ENCODE results near the gene CUL1.
"Not testable (repeated sequence)": the region's sequence is repeated elsewhere in the genome, so short reads cannot be mapped to it uniquely, and the experiment has no call there.

Gene CUL1

DNA sequence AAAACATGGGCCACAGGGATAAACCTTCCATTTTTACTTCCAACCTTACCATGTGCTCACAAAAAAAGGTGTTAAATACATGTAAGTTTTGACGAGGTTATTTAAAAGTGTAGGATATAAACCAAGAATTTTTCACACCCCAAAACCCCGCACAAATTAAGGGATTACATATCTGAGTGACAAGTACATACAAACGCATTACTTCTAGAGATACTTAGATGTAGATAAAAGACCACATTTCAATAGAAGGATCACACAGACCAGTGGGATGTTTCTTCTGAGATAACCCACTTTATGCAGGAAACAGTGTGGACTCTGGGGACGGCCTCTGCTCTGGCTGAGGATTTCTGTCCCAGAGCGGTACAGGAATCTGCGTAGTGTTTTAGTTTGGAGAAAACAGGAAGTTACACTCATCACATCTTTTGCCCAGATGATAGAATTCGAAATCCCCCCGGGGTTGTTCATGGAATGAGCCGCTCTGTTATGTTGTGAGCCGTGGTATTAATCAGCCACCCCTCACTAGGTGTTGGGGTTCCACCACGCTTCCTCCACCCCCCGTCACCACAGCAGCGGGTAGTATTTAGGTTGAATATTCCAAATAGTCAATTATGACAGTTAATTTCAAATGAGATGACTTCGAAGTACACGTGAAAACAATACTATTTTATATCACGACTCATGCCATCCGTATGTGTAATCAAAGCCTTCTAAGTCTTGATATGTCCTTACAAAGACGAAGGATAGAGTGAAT, 1.3 kb upstream of the CUL1 start:
- peak; percentile 65 for DNase-seq (ENCODE audit: low spot score)

DNA sequence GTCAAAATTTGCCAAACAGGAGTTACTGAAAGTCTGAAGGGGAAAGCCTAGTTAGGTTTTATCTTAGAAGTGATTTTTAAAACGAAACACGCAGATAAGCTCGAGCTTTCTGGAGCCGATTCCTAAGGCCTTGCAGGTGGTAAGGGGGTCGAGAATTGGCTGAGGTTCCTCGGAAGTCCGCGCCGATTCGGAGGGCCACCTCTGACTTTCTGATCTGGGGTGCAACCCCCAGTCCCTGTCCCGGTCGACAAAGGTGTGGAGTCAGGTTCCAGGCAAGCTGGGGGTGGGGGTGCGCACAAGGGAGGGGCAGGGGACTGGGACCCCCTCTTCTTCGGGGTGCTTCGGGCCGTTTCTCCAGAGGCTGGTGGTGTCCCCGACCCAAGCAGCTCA, 701 bp upstream of the CUL1 start:
- DNase-seq (ENCODE audit: low spot score), result no peak

DNA sequence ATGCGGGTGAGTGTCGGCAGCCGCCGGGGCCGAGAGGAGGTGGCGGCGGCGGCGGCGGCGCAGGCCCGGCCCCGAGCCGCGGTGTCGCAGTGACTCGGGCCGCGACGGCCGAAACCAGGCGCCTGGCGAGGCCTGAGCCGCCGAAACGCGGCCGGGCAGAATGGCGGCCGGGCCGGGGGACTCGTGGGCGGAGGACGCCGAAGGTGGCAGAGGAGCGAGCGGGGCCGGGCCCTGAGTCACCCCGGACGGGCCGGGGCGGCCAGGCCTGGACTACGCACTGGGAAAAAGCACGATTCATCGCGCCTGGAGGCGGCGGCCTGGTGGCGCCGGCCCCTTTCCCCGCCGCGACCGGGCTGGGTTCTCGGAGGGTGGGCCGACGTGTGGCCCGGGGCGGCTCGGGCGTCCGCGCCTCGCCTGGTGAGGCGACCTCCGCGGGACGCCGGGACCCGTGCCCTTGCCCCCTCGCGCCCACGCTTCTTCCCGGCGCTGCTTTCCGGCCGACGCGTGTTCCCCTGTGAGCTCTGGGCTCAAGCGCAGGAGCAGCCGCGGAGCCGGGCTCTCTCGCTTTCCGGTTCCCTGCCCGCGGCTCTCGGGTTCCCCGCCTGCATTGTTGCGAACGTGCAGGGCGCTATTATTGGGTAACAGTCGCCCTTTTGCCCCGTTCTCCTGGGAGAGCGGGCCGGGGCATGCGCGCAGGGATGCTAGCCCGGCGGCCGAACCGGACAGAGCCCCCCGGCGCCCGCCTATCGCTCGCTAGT, 500 bp downstream of the CUL1 start:
- DNase-seq (ENCODE audit: low spot score), result peak; percentile 71

DNA sequence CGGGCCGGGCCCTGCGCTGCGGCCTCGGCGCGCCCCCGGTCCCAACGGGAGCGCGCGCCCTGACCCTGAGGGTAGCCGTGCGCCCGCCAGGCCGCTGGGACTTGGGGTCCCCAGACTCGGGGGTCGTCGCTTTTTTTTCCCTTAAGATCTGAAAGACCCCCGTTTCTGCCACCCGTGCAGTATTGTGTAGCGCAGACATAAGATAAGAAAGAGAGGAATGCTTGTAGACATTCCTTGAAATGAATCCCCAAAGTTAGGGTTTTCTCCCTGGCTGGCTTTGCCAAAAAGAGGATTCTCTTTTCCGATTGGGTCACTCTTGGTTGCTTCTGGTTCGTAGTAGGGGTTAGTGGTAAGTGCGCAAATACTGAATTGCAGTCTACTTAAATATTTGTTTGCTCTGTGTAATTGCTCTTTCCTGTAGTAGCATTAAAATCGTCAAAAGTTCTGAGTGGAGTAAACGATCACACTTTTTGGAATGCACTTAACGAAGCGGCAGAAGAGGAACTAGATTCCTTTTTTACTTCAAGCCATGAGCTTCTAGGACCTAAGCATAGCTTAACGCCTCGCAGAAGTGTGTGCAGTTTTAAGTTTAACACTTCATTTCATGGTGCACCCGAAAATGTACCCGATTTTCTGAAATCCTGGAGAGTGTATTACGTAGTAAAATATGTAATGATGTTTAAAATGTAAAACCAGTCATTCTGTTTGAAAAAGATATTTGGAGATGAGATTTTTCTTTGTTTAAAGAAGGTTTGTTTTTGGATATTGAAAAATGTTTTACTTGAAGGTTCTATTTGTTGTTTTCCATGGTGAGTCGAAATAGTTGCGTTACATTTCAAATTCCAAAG, 1.3 kb downstream of the CUL1 start:
- peak; percentile 39 for DNase-seq (ENCODE audit: low spot score)

DNA sequence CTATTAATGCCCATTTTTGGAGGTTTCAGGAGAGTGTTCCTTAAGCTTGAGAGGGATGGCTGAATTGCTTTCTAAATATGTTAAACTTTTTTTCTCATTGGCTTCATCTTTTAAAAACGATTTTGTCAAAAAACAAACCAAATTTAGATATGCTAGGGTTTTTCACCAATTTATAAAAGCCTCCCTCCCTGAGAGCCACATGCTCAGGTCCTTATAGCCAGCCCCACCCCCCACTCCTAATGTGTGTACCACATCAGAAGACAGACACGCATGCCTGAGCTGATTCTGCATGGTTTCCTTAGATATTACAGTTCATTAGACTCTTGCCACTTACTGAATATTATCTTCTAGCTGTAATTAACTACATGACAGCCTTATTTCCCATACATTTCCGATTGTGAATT, 2.0 kb downstream of the CUL1 start:
- DNase-seq (ENCODE audit: low spot score), result peak; percentile 18

DNA sequence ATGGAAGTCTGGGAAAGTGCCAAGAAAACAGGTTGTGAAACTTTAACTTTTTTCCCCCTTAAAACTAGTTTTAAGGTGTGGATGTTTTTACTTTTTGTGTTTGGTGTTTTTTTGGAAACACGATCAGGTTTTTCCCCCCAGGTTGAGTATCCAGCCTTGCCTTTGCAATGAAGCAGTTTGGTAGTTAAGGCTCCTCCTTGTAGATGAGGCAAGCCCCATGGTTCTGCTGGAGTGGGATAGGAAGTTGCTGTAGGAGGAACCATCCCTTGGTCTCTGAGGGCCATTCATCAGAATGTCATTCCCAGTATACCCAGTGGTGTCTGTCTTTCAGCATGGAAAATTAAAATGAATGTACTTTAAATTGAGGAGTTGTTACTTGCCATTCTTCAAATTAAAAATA, 2.7 kb downstream of the CUL1 start:
- DNase-seq (ENCODE audit: low spot score), result peak; percentile 27

DNA sequence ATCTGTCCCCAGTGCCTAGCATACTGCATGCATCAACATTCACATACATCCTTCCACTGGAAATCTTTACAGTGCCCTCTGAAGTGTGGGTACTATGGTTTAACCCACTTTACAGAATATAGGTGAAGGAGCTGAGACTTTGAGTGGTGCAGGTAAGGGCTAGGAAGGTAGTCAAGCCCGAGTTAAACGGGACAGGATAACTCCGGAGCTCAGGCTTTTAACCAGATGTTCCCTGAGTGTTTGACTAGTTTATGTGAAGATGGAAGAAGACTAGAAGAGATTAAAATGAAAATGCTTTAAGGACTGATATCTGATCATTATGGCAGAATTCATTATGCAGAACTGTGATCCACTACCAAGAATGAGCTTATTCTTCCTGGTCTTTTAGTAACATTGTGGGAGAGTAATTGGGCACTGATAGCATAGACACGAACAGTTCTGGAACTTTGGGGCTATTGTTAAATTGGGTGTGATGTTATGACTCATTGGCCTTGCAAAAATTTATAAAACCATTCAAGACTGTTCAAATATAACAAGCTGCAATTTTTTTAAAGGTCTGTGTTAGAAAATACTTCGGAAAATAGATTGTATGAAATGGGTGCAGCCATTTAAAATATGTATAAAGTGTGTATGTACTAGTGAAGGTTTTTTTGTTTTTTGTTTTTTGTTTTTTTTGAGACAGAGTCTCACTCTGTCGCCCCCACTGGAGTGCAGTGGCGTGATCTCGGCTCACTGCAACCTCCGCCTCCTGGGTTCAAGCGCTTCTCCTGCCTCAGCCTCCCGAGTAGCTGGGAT, 4.4 kb downstream of the CUL1 start:
- no peak for DNase-seq (ENCODE audit: low spot score)

DNA sequence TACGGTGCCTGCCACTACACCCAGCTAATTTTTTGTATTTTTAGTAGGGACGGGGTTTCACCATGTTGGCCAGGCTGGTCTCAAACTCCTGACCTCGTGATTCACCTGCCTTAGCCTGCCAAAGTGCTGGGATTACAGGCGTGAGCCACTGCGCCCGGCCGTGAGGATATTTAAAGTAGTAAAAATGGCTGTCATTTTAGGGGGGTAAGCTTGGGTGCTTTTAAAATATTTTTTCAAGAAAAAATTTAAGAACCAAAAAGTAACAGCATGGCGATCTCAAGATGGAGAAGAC, 4.9 kb downstream of the CUL1 start:
- not testable (repeated sequence) for DNase-seq (ENCODE audit: low spot score)

DNA sequence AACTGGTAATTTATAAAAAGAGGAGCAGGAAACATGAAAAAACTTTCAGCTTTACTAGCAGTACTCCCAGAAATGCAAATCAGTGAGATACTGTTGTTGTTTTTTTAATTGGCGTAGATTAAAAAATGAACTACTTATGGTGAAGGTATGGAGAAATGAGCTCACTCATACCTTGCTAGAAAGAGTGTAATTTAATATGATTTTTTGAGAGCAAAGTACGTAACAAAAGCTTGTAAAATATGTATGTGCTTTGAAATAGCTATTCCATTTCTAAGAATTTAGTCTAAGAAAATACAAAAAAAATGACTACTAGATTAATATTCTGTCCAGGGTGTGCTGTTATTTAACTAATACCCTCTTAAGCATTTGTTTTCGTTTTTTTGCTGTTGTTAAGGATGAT, 5.5 kb downstream of the CUL1 start:
- no peak for DNase-seq (ENCODE audit: low spot score)

DNA sequence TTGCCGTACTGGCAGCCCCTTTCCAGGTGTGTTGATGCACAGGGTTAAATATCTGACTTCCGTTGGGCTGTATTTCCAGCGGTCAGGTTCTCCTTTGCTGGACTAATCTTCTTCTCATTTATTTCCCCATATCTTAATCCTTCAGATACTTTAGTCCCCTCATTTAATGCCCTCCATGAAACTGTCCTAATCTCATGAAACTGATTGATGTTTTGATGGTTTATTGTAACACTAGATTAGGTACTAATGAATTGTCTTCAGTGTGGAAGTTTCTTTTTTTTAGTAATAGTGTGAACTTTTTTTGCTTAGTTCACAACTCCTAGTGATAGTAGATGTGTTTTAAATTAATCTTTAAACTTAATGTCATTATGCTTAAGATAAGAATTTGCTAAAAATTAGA, 6.3 kb downstream of the CUL1 start:
- DNase-seq (ENCODE audit: low spot score), result no peak

DNA sequence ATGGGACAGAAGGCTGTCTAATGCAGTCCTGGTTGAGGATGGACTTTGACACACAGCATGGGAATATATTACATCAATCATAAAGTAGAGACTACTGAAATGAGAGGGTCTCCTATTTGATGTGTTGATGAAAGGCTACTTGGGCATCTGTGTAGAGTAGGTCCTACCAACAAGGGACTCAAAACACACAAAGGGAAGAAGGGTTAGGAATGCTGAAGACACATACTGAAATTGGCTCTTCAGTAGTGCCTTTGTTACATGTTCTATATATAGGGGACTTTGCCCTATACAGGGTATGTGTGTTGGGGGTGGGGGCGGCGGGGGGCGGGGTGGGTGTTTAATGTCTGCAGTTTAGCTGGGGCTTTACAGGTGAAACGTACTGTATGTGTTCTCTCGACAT, 7.7 kb downstream of the CUL1 start:
- DNase-seq (ENCODE audit: low spot score), result no peak

DNA sequence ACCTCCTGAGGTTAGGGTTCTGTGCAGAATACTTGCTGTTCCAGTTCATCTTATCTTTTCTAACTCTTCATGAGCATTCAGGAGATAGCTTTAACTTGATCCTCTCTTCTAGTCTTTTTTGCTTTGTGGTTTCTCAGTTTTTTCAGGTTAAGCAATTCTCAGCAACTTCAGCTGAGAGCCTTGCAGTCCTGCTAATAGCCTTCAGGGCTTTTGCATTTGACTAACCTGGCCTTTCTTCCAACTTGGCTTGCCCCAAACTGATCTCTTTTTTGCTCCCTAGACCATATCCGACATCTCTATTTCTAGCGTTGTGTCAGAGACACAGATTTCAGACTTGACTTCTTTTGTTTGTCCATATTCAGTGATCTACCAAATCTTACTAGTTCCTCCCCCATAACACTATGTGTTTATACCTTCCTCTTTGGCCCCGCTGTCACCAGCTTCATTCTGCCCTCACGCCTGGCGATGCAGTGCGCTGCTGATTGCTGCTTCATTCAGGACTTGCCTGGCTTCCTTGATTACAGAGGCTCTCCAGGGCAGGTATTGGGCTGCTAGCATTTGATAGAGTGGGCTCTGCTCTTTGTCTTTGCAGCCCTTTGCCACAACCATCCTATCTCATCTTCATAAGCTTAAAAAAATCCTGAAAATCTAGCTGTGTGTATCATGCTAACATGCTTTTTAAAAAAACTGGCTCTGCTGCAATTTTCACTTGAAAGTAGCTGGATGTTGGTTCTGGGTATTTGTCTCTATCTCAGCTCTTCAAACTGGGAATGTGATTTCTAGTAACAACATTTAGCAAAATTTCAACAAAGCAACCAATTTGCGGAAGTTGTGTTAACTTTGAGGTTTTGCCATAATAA, 9.6 kb downstream of the CUL1 start:
- no peak for DNase-seq (ENCODE audit: low spot score)

DNA sequence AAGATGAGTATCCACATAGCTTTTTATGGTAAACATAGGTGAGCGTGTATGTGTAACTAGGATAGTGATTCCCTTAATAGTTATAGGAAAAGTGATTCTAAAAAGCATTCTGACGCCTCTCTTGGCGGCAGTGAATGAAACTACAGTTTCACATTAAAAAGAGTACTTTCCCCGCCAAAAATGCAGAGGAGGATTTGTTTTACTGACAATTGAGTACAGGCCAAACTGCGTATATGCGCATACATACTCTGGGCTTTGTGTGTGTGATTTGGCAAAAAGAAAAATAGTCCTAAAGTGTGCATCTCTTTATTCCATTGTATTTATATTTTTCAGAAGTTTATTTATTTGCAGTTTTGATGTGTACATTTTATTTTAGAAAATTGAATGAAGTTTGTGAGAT, 10.3 kb downstream of the CUL1 start:
- DNase-seq (ENCODE audit: low spot score), result no peak

DNA sequence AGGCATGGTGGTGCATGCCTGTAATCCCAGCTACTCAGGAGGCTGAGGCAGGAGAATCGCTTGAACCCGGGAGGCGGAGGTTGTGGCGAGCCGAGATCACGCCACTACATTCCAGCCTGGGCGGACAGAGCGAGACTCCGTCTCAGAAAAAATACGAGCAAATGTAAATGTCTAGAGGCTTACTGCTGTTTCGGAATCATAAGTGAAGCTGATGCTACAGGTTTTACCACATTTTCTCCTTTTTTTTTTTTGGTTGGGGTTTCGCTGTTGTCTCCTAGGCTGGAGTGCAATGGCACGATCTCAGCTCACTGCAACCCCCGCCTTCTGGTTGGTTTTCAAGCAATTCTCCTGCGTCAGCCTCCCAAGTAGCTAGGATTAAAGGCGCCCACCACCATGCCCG, 11.7 kb downstream of the CUL1 start:
- DNase-seq (ENCODE audit: low spot score), result not testable (repeated sequence)

DNA sequence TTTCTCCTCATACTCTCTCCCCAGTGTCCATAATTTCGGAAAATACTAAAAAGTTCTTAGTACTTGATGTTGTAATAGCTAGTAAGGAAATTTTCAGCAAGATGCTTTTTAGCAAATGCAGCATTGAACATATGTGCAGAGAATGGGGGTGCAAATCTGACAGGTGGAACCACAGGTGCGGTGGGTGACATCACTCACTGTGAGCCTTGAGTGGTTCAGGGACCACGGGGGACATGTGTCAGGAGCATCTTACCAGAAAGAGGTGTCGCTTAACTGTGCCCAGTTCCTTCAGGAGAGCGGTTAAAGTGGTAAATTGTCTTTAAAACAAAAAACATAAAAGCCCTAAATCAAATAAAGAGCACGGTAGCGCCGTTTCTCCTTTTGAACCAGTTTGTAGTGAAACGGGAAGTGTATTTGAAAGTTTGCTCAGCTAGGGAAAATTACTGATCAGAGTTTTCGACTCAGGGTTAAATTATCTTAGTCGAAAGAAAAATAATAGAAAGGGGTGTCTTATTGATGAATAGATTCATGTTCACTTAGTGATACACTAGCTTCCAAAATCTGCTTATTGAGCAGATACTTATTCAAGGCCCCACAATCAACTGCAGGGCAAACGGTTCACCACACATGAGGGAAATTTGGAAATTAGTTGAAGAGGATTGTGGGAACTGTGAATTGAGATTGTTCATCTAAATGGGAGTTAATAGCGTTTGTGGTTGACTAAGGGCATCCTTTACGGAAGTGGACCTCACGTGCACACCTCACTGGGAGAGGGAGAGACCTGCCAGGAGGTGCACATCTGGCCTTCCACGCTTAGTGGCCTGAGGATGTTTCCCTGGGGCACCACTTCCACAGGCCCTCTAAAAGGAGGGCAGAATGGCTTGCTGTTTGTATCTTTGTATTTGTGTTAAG, 12.7 kb downstream of the CUL1 start:
- no peak for DNase-seq (ENCODE audit: low spot score)

DNA sequence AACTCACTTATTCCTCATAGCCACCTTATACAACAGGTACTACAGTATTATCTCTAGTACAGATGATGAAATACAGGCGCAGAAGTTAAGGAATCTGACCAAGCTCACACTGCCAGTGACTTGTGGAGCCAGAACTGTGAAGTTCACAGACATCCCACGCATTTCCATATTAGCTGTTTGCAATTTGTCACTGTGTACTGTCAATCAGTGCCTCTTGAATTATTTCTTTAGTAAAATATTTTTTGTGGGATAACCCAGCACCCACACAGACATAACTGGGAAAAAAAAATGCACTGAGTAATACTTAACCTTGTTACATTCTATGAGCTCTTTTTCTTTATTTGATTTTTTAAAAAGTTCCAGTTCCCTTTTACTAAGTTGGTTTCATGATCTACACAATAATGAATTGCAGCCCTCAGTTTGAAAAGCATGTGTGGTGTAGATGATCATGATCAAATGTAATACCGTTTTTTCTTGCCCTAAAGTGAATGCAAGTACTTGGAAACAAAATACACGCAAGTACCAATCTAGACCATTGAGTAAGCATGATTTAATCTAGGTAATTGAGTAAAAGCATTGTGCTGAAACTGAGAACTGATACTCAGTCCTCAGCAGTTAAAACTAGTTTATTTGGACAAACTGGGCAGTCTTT, 14.1 kb downstream of the CUL1 start:
- DNase-seq (ENCODE audit: low spot score), result no peak

DNA sequence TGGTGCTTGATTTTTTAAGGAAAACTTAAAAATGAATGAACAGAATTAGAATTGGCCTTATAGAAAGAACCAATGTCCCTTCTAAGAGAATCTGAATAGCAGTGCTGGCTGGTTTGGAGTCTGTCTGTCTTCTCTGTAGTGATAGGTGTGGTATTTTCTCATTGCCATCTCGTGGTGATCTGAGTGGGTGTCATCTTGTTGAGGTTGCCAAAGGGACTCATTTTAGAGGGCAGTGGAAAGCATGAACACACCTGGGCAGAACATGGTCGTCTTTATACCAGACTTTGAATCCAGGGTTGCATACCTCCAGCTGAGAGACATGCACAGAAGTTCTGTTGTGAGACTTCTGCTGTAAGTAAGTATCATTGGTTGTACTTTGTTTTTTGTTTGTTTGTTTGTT, 15.8 kb downstream of the CUL1 start:
- DNase-seq (ENCODE audit: low spot score), result no peak

DNA sequence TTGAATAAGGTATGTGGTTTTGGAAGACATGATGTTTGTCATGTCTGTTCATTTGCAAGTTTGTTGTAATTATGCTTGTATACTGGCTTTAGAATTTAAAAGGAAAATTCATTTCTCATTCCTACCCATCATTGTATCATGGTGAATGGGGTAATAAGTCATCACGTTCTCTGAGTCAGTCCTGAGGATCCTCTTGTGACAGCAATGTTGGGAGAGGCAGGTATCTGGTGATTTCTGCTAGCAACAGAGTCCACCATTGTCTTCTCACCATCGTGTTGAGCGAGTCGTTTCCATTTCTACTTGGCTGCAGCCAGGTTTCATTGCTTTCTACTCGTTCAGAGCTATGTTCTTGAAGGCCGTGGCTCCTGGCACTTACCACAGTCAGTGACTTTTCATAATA, 16.3 kb downstream of the CUL1 start:
- DNase-seq (ENCODE audit: low spot score), result no peak

DNA sequence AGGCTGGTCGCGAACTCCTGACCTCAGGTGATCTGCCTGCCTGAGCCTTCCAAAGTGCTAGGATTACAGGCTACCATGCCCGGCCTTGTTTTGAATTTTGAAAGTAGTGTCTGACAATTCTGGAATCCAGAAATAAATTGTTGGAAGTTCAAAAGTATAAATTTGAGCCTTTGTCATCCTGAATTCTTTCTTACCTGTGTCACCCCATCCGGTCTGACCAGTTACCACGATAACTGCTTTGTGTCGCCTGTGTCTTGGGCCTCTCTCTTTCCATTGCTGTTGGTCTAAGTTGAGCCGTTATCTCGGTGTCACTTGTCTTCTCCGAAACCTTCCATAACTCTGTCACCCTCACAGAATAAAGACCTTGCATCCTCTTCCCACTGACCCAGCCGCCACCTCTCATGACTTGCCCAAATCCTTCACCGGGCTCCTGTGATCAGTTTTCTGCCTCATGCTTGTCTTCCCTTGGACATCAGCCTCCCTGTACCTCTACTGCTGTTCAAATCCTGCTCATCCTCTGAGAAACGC, 18.6 kb downstream of the CUL1 start:
- no peak for DNase-seq (ENCODE audit: low spot score)
